GM19468 (cell line): Measurements from ENCODE around the gene MUC4.

ENCODE experiments used
- ATAC-seq: cut with Tn5 transposase; IDR thresholded peaks from one replicate; pipeline ENCODE4 v1.9.1; 2021; ENCODE audit warnings: mild to moderate bottlenecking, moderate library complexity, moderate number of reproducible peaks; ENCODE audit not compliant: unreplicated experiment; ENCODE audit errors: extremely low read depth

MUC4 gene

DNA sequence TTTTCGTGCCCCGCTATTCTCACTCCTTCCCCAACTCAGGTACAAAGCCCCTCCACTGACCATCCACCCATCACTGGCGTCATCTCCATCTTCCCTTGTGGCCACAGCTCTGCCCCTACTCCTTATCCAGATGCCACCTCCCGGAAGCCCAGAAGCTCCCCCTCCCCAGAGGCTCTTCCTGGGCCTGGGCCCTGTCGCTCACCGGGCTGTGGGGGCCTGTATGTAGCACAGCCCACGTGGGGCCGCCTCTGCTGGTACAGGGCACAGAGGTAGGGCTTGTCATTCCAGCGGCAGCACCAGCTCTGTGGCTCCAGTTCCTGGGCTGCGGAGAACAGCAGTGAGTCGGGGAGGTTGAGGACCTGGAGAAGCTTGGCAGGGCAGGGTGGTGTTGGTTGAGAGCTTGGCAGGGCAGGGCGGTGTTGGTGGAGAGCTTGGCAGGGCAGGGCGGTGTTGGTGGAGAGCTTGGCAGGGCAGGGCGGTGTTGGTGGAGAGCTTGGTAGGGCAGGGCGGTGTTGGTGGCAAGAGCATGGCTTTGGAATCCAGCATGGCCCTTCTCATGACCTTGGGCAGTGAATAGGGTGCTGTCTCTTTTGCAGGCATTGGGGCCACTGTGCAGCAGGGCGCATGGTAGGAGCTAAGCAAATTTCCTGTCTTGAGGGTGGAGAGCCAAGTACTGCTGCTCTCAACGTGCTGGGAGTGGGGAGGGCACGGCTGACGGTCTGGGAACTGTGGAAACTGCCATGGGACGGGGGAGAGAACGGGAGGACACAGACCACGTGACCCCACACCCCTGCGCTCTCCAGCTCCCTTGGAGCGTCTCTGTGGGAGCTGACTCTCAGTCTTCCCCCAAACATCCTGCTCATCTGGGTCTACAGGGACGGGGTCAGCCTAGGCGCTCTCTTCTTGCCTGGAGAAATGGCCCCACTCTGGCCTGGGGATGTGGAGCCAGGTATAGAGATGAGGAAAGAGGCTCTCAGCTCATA, 47.6 kb downstream of the MUC4 start:
- ATAC-seq, result no peak

DNA sequence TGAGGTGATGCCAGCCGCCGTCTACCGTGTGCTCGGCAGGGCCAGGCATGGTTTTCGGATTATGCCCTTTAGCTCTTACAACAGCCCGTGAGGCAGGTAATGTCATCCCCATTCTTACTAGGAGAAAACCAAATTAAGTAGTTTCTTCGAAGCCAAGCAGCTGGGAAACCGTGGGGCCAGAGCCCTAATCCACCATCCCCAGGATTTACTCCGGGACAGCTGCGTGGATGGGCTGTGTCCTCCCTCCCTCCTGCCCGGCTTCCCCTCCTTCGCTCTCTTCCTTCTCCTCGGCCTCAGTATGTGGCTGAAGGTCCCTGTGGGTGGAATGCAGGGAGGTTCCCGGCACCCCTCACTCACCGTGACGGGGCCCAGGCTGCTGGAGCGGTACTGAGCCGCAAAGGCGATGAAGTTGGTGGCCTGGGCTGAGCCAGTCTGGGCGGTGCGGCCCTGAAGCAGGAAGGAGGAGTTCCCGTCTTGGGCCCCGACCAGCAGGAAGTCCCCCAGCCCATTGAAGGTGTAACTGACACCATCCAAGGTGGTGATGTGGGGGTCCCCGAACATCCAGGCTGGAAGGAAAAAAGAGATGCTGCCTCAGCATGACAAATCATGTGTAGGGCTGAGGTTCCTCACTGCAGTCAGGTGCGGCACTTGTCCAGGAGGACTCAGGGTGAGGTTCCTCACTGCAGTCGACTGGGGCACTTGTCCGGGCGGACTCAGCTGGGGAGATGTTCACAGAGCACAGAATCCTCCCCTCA, 48.5 kb downstream of the MUC4 start:
- no peak for ATAC-seq

DNA sequence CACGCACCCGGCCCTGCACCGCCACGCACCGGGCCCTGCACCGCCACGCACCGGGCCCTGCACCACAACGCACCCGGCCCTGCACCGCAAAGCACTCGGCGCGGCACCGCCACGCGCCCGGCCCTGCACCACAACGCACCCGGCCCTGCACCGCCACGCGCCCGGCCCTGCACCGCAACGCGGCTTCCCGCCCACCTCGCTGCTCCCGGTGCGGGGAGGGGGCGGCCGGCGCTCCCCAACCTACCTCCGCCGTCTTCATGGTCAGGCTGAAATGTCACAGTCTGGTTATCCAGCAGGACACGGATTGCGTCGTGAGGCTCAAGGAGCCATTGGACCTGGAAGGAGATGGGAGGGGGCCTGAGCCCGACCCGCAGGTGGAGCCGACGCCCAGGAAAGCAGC, 49.1 kb downstream of the MUC4 start:
- ATAC-seq, result no peak

DNA sequence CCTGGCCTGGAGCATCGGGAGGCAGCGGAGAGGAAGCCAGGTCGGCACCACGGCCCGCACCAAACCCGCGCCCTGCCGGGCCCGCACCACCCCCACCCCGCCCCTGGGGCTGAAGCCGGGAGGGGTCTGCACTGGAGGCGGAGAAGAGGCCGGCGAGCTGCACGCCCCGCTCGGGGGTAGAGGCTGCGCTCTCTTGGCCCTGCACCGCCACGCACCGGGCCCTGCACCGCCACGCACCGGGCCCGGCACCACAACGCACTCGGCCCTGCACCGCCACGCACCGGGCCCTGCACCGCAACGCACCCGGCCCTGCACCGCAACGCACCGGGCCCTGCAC, 49.5 kb downstream of the MUC4 start:
- no peak for ATAC-seq

DNA sequence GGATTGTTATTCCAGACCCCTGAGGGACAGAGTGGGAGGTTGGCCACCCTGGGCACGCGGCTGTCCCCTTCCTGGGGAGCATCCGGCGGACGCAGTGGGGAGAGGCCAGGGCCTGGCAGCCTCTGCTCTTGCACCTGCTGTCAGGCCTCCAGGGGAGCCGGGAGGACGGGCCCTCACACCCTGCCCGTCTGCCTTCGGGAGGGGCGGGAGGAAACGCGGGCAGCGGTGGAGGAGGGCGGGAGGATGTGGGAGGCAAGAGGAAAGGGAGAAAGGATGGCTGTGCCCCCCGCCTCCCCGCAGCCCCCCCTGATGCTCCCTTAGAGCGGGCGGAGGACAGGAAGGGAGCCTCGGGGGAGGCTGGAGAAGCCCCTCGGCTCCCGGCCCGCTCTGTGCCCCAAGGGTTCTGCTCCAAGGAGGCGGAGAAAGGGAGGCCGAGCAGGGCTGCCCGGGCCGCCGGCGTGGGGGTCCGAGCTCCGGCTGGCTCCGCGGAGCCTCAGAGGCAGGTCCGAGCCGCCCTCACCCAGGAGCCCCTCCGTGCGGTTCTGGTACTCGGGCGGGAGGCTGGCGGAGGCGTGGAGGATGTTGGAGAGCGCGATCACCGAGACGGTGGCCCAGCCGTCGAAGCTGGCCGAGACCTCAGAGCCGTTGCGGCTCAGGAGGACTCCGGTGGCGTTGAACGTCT, 50.0 kb downstream of the MUC4 start:
- ATAC-seq, result no peak

DNA sequence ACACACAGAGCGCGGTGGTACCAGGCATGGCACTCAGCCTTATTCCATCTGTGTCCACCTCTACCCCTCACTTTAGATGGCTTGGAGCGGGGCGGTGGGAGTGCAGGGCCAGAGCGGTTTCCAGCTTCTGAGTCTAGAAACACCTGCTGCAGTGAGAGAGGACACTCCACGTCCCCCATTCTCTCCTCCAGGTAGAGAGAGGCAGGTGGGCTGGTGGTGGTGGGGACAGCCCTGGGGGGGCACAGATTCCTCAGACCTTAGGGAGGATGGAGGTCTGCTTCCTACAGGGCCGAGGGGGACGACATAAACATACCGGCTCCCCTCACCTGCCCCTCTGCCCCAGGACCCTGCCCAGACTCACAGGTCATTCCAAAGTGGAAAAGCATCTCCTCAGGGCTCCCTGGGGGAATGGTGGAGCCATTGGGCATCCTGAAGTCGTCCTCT, 50.6 kb downstream of the MUC4 start:
- no peak for ATAC-seq

DNA sequence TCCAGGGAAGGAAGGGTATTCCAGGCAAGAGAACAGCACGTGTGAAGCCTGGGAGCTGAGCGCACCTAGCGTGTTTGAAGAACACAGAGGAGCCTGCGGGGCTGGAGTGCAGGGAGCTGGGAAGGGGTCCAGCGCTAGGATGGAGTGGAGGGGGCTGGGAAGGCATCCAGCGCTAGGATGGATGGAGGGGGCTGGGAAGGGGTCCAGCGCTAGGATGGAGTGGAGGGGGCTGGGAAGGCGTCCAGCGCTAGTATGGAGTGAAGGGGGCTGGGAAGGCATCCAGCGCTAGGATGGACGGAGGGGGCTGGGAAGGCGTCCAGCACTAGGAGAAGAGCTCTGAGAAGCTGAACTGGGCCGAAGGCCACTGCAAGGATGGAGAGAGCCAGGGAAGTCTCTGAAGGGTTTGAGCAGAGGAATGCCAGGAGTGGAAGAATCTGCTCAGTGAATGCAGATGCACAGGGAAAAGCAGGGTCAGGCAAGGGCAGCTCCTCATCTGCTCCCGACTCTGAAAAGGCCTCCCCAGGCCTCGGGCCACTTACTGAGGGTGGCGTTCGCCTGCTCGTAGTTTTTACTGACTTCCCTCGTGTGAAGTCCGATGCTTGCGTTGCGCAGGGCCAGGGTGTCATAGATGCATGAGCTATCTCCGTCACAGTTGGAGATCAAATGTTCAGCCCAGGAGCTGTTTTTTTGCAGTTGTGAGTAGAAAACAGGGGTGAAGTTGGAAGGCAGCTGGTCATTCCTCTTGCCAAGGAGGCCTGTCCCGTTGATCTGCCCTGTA, 51.2 kb downstream of the MUC4 start:
- no peak for ATAC-seq

DNA sequence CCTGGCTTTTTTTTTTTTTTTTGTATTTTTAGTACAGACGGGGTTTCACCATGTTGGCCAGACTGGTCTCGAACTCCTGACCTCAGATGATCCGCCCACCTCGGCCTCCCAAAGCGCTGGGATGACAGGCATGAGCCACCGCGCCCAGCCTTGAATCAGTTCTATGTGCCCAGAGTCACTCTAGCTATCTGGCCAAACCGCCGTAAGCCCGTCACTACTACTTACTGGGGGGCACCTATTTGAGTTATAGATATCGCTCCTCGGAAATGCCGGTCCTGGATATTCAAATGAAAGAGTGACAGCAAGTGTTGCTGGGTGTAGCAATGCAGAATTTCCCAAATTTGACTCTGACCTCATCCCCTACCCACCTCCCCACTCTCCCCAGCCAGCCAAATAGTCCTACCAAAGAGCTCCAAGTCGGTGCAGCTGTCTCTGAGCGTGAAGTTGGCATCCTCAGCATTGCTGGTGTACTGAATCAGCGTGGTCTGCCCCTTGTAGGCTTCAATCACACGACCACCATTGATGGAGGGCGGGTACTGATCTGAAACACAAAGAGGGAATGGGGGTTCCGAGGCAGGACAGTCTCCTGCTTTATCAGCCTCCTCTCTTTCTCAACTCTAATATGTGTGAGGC, 52.9 kb downstream of the MUC4 start:
- no peak for ATAC-seq

DNA sequence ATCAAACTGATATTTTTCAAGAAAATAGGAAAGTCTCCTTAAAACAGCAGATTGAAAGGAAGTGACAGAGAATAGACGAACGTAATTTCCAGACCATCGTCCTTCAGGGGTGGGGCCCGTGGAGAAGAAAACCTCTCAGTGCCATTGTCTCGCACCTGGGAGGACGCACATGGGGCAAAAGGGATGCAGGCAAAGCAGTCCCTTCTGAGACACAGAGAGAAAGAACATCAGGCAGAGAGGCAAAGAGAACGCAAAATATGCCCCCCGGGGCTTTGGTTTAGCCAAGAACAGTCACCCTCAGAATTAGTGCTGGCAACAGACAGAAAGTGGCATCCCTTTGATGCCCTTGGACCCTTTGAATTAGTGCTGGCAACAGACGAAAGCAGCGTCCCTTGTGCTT, 53.9 kb downstream of the MUC4 start:
- no peak for ATAC-seq

DNA sequence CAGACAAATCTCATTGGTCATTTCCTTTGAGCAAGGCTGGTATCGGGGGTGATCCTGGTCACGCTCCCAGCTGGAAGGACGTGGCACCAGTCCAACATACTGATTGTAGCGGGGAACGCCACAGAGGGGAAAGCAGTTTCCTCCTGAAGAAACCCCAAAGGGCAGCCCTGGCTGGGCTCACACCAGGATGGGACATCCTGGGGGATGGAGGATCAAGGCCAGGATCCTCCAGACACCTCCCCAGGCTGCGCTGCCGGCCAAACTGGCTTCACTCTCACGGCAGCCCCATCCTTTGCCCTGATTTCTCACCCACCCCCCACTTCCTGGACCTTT, 54.3 kb downstream of the MUC4 start:
- ATAC-seq, result no peak

DNA sequence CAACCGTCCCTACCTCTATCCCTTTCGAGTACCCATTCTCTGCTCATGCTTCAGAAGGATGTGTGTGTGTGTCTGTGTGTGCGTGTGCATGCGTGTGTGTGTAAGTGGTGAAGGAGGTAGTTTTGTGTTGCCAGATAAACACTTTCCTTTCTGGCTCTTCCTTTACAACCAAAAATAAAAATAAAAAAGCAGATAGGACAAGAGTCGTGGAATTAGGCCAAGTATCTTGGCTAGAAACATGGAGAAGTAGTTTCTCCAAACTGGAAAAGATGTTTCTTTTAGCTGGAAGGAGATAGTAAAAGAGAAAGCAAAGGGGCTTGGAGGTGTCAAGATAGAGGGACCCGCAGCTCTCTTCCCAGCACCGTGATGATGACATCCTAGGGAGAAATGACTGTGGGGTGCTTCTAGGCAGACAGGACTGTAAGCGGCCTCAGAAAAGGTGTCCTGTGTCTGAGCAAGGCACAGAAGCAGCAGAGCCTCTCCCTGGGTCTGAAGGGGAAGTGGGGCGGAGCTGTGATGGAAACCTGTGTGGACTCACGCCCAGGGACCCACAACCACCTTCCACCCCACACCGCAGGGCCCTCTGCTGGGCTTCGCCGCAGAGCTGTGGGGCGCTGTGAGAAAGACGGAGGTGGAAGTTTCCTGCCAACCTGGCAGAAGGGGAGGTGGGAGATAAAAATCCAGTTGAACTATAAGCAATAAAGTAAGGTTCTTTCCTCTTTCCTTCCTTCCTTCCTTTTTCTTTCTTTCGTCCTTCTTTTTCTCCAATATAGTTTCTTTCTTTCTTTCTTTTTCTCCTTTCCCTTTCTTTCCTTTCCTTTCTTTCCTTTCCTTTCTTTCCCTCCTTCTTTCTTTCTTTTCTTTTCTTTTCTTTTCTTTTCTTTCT, 55.7 kb downstream of the MUC4 start:
- no peak for ATAC-seq

DNA sequence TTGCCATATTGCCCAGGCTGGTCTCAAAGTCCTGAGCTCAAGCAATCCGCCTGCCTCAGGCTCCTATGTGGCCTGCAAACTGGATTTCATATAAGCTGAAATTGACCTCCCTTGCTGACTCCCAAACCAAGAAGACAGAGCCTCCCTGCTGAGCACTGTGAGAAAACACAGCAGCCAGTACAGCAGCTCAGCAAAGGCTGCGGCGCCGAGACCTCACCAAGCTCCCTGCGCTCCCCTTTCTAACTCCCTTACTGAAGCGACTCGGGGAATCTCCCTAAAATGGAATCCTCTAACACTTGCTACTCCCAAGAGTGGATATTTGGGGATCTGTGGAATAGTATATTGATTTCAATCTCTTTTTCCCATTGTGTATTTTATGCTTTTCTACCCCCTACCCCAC, 56.3 kb downstream of the MUC4 start:
- ATAC-seq, result no peak

DNA sequence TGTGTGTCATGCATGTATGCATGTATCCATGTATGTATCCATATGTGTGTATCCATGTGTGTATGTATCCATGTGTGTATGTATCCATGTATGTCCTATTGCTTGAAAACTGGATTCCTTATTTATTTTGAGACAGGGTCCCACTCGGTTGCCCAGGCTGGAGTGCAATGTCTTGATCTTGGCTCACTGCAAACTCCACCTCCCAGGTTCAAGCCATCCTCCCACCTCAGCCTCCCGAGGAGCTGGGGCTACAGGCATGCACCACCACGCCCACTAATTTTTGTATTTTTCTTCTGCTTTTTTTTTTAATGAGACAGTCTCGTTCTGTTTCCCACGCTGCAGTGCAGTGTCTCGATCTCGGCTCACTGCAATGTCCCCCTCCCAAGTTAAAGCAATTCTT, 56.8 kb downstream of the MUC4 start:
- ATAC-seq, result no peak

DNA sequence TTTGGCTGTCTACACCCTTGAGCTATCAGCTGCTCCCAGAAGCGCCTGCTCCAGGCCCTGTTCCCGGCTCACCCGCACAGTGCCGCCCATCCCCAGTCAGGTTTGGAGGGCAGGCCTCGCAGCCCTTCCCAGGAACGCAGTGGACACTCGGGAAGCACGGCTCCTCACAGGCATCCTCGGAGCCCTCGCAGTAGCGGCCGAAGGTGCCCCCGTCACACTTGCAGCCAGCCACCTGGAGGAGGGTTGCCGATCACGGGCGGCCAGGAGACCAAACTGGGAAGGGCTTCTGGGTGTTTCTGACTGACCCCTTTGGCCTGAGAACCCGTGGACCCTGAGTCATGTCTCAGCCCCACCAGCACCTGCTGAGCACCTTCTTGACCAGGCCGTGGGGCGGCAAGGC, 57.6 kb downstream of the MUC4 start:
- no peak for ATAC-seq

DNA sequence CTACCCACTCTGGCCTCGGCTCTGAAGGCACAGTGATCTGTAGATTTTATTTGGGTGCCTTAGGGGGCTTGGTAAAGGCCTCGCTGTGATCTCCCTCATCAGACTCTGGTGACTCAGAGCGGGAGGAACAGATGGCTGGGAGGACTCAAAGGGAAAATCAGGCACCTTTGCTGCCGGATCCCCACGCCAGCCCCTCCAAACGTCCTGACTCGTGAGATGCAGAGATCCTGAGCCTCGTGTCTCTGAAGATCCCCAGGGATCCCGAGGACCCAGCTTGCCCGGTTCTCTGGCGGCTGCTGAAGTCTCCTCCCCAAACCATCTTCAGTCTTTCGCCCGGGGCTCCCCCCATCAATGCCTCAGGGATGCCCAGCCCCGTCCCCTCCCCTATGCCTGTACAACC, 58.1 kb downstream of the MUC4 start:
- ATAC-seq, result no peak

DNA sequence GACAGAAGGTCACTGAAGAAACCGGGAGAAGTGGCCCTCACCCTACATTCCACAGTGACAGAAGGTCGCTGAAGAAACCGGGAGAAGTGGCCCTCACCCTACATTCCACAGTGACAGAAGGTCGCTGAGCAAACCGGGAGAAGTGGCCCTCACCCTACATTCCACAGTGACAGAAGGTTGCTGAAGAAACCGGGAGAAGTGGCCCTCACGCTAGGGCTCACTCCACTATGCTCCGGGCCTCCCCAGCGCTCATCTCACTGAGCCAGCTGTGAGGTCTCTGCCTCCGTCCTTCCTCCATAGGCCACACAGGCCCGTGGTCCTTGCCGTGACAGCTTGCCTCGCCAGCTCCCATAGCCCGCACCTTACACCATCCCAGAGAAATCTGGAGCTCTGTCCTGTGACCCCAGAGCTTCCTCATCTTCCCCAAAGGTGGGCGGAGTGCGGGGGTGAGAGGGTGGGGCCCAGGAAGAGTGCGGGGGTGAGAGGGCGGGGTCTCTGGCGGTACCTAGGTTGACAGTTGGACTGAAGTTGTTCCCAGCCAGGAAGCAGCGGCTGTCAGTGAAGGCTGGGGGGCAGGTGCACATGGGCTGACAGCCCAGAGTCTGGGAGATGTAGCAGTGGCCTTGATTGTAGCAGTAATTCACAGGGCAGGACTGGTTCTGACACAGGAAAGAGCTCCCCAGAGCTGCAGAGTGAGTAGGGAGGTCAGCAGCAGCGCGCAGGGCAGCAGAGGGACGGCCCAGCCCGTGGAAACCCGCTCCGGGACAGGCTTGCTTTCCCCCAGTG, 59.0 kb downstream of the MUC4 start:
- no peak for ATAC-seq

DNA sequence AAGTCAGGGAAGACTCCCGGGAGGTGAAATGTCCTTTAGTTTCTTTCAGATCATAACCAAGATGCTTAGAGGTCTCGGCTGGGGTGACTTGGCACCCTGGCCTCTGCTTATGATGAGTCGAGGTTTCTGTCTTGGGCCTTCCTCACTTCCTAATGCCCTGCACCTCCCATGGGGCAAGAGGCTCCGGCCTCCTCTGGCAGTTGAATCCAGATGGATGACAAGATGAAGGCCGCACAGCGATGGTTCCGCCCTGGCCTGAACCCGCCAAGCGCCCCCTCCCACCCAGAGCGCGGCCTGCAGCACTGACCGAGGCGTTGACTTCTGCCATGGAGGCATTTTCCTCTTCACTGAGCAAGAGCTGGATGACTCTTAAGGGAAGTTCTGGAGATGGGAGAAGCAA, 59.7 kb downstream of the MUC4 start:
- no peak for ATAC-seq

DNA sequence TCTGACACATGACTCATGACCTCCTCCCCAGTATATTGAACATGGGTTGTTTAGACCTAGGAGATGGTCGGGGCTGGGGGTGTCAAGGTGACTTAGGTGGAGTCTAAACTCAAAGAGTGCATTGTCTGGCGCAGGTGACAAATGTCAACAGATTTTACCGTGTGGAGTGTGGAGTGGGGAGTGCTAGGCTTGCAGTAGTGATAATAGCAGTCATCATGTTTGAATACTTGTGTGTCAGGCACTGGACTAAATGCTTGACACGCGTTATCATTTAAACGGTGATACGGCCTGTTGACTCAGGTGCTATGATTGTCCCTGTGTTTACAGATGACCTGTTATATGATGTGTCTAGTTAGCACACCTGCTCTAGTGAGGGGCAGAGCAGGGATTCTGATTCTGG, 60.2 kb downstream of the MUC4 start:
- ATAC-seq, result no peak
